ENCODE results near the gene IPPK. TPM values are rescaled to one million over a fixed set of nuclear protein-coding genes. Genes with fewer than 3 reads are reported as not detected.

Gene IPPK
- total and polyA plus RNA-seq, 2 of the 4 experiments (the other 2 are of a cell fraction), result 25.1 to 26.8 TPM

DNA sequence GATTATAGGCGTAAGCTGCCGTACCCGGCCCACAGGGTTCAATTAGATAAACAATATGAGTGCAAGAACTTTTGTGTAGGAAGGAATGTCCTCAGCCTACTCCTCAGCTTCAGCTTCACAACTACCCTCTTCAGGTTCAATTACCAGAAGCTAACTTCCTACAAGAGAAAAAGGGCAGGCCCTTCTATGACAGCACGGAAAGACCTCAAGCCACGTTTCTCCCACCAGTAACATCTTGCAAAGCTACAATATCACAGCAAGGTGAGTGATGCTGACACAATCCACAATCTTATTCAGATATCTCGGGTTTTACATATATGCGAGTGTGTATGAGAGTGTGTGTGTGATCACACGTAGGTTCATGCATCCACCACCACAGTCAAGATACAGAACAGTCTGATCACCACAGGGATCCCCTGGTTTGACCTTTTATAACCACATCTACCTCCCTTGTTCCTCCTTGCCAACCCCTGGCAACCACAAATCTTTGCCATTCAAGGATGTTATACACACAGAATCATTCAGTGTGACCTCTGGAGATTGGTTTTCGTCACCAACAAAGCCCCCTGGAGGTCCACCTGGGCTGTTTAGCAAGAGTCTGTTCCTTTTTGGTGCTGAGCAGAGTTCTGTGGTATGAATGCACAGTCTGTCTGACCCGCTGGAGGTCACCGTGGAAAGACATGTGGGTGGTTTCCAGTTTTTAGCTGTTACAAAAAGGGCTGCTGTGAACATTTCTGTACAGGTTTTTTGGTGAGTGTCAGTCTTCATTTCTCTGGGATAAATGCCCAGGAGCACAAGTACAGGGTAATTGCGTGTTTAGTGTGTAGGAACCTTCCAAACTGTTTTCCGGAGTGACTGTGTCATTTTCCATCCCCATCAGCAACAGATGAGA is 38.2 kb downstream of the IPPK start:
- H3K36me3 ChIP-seq (ENCODE audit: control insufficient read depth, insufficient read depth, low read length), result peaks cover 34% of the 10 kb centered on the region
- no peak overlapping the region; the same call in 1 of the 2 replicates for H4K91ac ChIP-seq (ENCODE audit: insufficient read depth, low read depth, low read length)
- H3K4me2 ChIP-seq (ENCODE audit: low read depth, low read length), result no peak overlapping the region
- H4K20me1 ChIP-seq (ENCODE audit: insufficient read depth, low read length), result no peaks in the 10 kb centered on the region
- H2AK9ac ChIP-seq (replicated peaks; ENCODE audit: low read depth, low read length, poor library complexity), result no peak overlapping the region
- H3K4me1 ChIP-seq (ENCODE audit: control insufficient read depth, insufficient read depth, low read length), result no peaks in the 10 kb centered on the region
- H3K4me3 ChIP-seq (ENCODE audit: insufficient read depth, low read depth, low read length), result no peak overlapping the region
- no peak overlapping the region for H3K23ac ChIP-seq (ENCODE audit: low read depth, low read length)
- H4K8ac ChIP-seq (ENCODE audit: low read depth in 2 of 2, low read length in 2 of 2), result no peak overlapping the region
- POLR2A ChIA-PET (ENCODE audit: unreplicated experiment), result no interaction called here
- no peak overlapping the region for H2BK5ac ChIP-seq (ENCODE audit: low read depth, low read length, poor library complexity, severe bottlenecking)
- intact Hi-C loops (cut with micrococcal nuclease) (no loop called here), dilution Hi-C loops (cut with HindIII; ENCODE audit: low sequenced_read_pairs, unreplicated experiment) (no loop called here), in situ Hi-C loops (cut with MboI; ENCODE audit: low sequenced_read_pairs) (loop anchor here (10.0 kb wide), 2 partner anchors 197 to 497 kb away; no protein-coding TSS in a partner anchor)
- H2AFZ ChIP-seq (replicated peaks; ENCODE audit: low read length, poor library complexity), result no peak overlapping the region
- H3K27me3 ChIP-seq (ENCODE audit: control insufficient read depth, insufficient read depth, low read length), result no peaks in the 10 kb centered on the region
- H2BK15ac ChIP-seq (ENCODE audit: low read depth, low read length), result no peak overlapping the region
- H3K9me3 ChIP-seq (ENCODE audit: control insufficient read depth, insufficient read depth, low read length), result no peaks in the 10 kb centered on the region
- CTCF ChIA-PET, result no interaction called here
- no TSS peak for BruUV-seq (replicated peaks)
- no peak overlapping the region for H3K56ac ChIP-seq (ENCODE audit: extremely low read depth, insufficient read depth, low read length)
- H3K14ac ChIP-seq (replicated peaks; ENCODE audit: low read depth, low read length), result no peak overlapping the region
- no peak overlapping the region for H3K4ac ChIP-seq (ENCODE audit: low read depth, low read length)
- WGBS, 2 experiments (ENCODE audit: extremely low coverage in 2 of 2, insufficient read length in 1 of 2), result 83% methylated on average over 1 of the region's 13 CpGs; no CpG with 5 or more reads in 1 of the 2 experiments
- H3K79me1 ChIP-seq (ENCODE audit: low read depth in 1 of 2, low read length in 2 of 2), result peaks cover 4 to 7% of the 10 kb centered on the region in 2 experiments; a peak in 2 of 4 replicates
- no peak for ATAC-seq (ENCODE audit: low read depth)
- H2BK120ac ChIP-seq (ENCODE audit: low read depth, low read length), result no peak overlapping the region
- no peak overlapping the region for H2BK20ac ChIP-seq (ENCODE audit: low read depth, low read length)
- H4K5ac ChIP-seq (ENCODE audit: low read depth, low read length), result no peak overlapping the region
- DNase-seq, result no peak
- no peak overlapping the region for H3K9ac ChIP-seq (ENCODE audit: low read depth, low read length)
- H2AK5ac ChIP-seq (ENCODE audit: low read depth, low read length), result no peak overlapping the region
- H3K9me1 ChIP-seq (ENCODE audit: insufficient read depth, low read length), result no peaks in the 10 kb centered on the region
- no peak overlapping the region for H3K27ac ChIP-seq (ENCODE audit: insufficient read depth, low read length)
- no peak overlapping the region for H3K18ac ChIP-seq (ENCODE audit: low read depth, low read length)
- TF ChIP-seq MAZ (IDR thresholded peaks at IDR 0.05; ENCODE audit: borderline replicate concordance, low read depth, low read length) (no peak), ELK1 (IDR thresholded peaks at IDR 0.05; ENCODE audit: borderline replicate concordance, low read depth, low read length) (no peak), CEBPB (IDR thresholded peaks at IDR 0.05; ENCODE audit: low read depth, low read length) (no peak), NFE2L2 (IDR thresholded peaks at IDR 0.05; ENCODE audit: low read depth, low read length) (no peak), RAD21 (IDR thresholded peaks at IDR 0.05; ENCODE audit: low read length) (no peak), SMC3 (IDR thresholded peaks at IDR 0.05; ENCODE audit: low read depth, low read length) (no peak), MAFK (IDR thresholded peaks at IDR 0.05; ENCODE audit: low read depth, low read length) (no peak), USF2 (IDR thresholded peaks at IDR 0.05; ENCODE audit: low read depth, low read length) (no peak), RCOR1 (IDR thresholded peaks at IDR 0.05; ENCODE audit: insufficient replicate concordance, low read length) (no peak), FOS (IDR thresholded peaks at IDR 0.05; ENCODE audit: low read depth, low read length) (no peak), CHD1 (IDR thresholded peaks at IDR 0.05; ENCODE audit: low read depth, low read length) (no peak), MXI1 (IDR thresholded peaks at IDR 0.05; ENCODE audit: borderline replicate concordance, low read depth, low read length) (no peak), BHLHE40 (IDR thresholded peaks at IDR 0.05; ENCODE audit: low read depth, low read length) (no peak), POLR2A (IDR thresholded peaks at IDR 0.05; ENCODE audit: low read depth, low read length) (no peak)
- TF ChIP-seq, protein P1, sequence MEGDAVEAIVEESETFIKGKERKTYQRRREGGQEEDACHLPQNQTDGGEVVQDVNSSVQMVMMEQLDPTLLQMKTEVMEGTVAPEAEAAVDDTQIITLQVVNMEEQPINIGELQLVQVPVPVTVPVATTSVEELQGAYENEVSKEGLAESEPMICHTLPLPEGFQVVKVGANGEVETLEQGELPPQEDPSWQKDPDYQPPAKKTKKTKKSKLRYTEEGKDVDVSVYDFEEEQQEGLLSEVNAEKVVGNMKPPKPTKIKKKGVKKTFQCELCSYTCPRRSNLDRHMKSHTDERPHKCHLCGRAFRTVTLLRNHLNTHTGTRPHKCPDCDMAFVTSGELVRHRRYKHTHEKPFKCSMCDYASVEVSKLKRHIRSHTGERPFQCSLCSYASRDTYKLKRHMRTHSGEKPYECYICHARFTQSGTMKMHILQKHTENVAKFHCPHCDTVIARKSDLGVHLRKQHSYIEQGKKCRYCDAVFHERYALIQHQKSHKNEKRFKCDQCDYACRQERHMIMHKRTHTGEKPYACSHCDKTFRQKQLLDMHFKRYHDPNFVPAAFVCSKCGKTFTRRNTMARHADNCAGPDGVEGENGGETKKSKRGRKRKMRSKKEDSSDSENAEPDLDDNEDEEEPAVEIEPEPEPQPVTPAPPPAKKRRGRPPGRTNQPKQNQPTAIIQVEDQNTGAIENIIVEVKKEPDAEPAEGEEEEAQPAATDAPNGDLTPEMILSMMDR (conservative IDR thresholded peaks at IDR 0.05; ENCODE audit: low read depth, low read length), result no peak
